CD8-positive, alpha-beta memory T cell (primary cell): ENCODE data around the gene CRIP2. TPM values are rescaled to one million over a fixed set of nuclear protein-coding genes. Genes with fewer than 3 reads are reported as not detected.

Source experiments
- CTCF ChIA-PET: fragments of 350-600 bp; sonication (Branson Sonifier 250); formaldehyde crosslinking; loops from one replicate; lab custom pipeline; 2021; ENCODE audit warnings: antibody characterized with exemption; lab: Charles Lee
- POLR2A ChIA-PET: fragments of 350-600 bp; sonication (Branson Sonifier 250); formaldehyde crosslinking; loops from one replicate; lab custom pipeline; 2021; ENCODE audit warnings: antibody characterized with exemption; lab: Charles Lee
- DNase-seq, 5 donors: peaks; one replicate each; pipeline versions ENCODE4 v3.0.0 to v3.0.0-alpha.2; 2020 to 2022; ENCODE audit warnings: mixed read lengths in 1 of 5
- H3K27ac ChIP-seq: one replicate; pipeline ENCODE4 v1.7.0; 2013; ENCODE audit warnings: low read depth, mild to moderate bottlenecking, low read length, moderate library complexity
- H3K27me3 ChIP-seq: 2 replicates; pipeline ENCODE4 v1.7.0; 2013; ENCODE audit warnings: low read length, mild to moderate bottlenecking; ENCODE audit not compliant: insufficient read depth, poor library complexity, severe bottlenecking
- H3K36me3 ChIP-seq: 2 replicates; pipeline ENCODE4 v1.7.0; 2013; ENCODE audit warnings: mild to moderate bottlenecking, low read length, moderate library complexity; ENCODE audit not compliant: insufficient read depth
- H3K4me1 ChIP-seq: 2 replicates; pipeline ENCODE4 v1.7.0; 2013; ENCODE audit warnings: mild to moderate bottlenecking, low read length, moderate library complexity; ENCODE audit not compliant: insufficient read depth
- H3K4me3 ChIP-seq: 2 replicates; pipeline ENCODE4 v1.7.0; 2013; ENCODE audit warnings: mild to moderate bottlenecking, low read length
- H3K9me3 ChIP-seq: 2 replicates; pipeline ENCODE4 v1.7.0; 2013; ENCODE audit warnings: mild to moderate bottlenecking, low read length
- H3K27ac Mint-ChIP-seq, 8 donors: one replicate each; pipeline ENCODE4 v1.8.0; 2020 to 2021; ENCODE audit warnings: mixed read lengths in 8 of 8, mild to moderate bottlenecking in 6 of 8, inconsistent platforms in 3 of 8, moderate library complexity in 3 of 8
- H3K27me3 Mint-ChIP-seq, 2 donors: one replicate each; pipeline ENCODE4 v1.8.0; 2020 to 2021; ENCODE audit warnings: mixed read lengths in 2 of 2, mild to moderate bottlenecking in 1 of 2, moderate library complexity in 1 of 2
- H3K36me3 Mint-ChIP-seq, 3 donors: one replicate each; pipeline ENCODE4 v1.8.0; 2020 to 2021; ENCODE audit warnings: mixed read lengths in 3 of 3, inconsistent platforms in 1 of 3, mild to moderate bottlenecking in 1 of 3
- H3K4me1 Mint-ChIP-seq, 3 donors: one replicate each; pipeline ENCODE4 v1.8.0; 2020 to 2021; ENCODE audit warnings: mixed read lengths in 3 of 3, inconsistent platforms in 1 of 3, mild to moderate bottlenecking in 1 of 3
- H3K4me3 Mint-ChIP-seq, 7 donors: one replicate each; pipeline ENCODE4 v1.8.0; 2020 to 2021; ENCODE audit warnings: mixed read lengths in 7 of 7, mild to moderate bottlenecking in 6 of 7, moderate library complexity in 4 of 7, inconsistent platforms in 2 of 7
- H3K9me3 Mint-ChIP-seq, 5 donors: one replicate each; pipeline ENCODE4 v1.8.0; 2020 to 2022; ENCODE audit warnings: mixed read lengths in 5 of 5, mild to moderate bottlenecking in 3 of 5, moderate library complexity in 2 of 5, inconsistent platforms in 1 of 5
- polyA plus RNA-seq: library from polyadenylated mRNA; unstranded; fragments of 300-500 nt; fragmentation: Illumina TruSeq; gene quantifications from one replicate; pipeline ENCODE4 v1.2.3, GENCODE V29; 2021
- total RNA-seq, 2 experiments: library from RNA; stranded (reverse); gene quantifications; one replicate each; pipeline ENCODE4 v1.2.3, GENCODE V29; 2021

CRIP2 gene
- total and polyA plus RNA-seq, 3 experiments from 2014 or later: 2.7 to 31.5 (median 4.5) TPM

DNA sequence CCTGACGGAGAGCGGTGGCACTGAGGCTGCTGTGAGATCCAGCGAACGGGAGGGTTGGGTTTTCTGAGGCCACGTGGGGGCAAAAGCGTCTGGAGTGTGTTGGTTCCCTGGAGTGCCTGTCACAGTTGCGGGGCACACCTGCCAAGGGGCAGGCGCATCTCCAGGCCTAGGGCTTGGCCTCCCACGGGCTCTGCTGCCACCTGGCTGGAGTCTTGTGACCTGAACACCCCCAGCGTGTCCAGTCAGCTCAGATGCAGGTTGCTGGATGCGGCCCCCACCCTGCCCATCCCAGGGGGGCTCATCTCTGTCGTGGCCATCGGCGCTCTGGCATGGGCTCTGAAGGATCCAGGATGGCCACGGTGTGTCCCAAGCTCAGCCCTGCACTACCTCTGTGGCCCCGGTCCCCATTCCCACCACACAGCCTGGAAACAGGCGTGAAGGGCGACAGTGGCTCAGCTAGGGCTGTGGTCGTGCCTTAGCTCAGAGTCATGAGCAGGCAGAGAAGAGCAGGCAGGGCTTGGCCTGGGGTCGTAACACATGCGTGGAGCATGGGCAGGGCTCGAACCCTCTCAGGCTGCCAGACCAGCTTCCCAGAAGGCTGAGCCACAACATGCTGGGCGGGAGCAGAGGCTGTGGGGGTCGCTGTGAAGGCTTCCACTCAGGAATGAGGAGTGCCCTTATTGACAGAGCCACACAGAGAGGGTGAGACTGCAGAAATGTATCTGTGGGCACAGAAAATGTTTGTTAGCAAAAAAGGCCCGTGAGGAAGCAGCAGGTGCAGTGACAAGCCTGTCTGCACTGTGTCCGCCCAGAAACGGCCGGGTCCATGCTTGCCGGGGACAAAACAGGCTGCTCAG is 23.5 kb upstream of the CRIP2 start:
- CTCF ChIA-PET: interaction anchor here (1.5 to 2.0 kb wide), 2 partner anchors 39 to 80 kb away, joined by 5 to 7 read pairs; no protein-coding TSS in a partner anchor
- Histone ChIP-seq H3K27me3 (no peaks in the 10 kb centered on the region), H3K36me3 (no peaks in the 10 kb centered on the region), H3K27ac (no peak overlapping the region), H3K4me3 (no peak overlapping the region), H3K9me3 (no peaks in the 10 kb centered on the region), H3K4me1 (no peaks in the 10 kb centered on the region)
- no peaks in the 10 kb centered on the region for H3K9me3 Mint-ChIP-seq
- no peaks in the 10 kb centered on the region for H3K27me3 Mint-ChIP-seq
- POLR2A ChIA-PET: no interaction called here
- no peak for DNase-seq
- H3K4me1 Mint-ChIP-seq: no peaks in the 10 kb centered on the region
- no peak overlapping the region for H3K27ac Mint-ChIP-seq
- H3K36me3 Mint-ChIP-seq: peaks cover 0 to 41% (median 7%) of the 10 kb centered on the region in 3 donors
- no peak overlapping the region for H3K4me3 Mint-ChIP-seq

DNA sequence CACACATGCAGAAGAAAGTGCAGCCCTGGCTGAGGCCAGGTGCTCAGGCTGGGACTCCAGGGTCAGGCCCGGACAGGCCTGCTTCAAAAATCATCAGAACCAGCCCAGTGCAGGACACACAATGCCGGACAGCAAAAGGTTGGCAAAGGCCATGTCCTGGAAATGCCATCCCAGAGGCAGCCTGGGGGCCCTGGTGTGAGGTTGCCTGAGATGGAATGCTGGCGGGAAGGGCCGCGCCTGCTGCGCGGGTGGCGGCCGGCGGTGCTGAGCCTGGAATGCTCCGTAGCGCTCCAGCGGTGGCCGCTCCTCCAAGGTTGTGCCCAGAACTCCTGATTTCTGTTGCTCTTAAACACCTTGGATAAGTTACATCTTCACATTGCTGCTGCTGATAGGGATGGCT is 21.7 kb upstream of the CRIP2 start:
- Mint-ChIP-seq H3K4me1 (no peaks in the 10 kb centered on the region), H3K4me3 (no peak overlapping the region), H3K36me3 (peaks cover 0 to 45% (median 7%) of the 10 kb centered on the region in 3 donors), H3K9me3 (no peaks in the 10 kb centered on the region), H3K27me3 (no peaks in the 10 kb centered on the region), H3K27ac (no peak overlapping the region)
- Histone ChIP-seq H3K9me3 (no peaks in the 10 kb centered on the region), H3K27me3 (no peaks in the 10 kb centered on the region), H3K4me3 (no peak overlapping the region), H3K36me3 (no peaks in the 10 kb centered on the region), H3K27ac (no peak overlapping the region), H3K4me1 (no peaks in the 10 kb centered on the region)
- DNase-seq: no peak
- ChIA-PET CTCF (interaction anchor here (0.9 to 2.0 kb wide), 4 partner anchors 18 to 82 kb away, joined by 3 to 5 read pairs (median 4); no protein-coding TSS in a partner anchor), POLR2A (interaction anchor here (1.2 kb wide), 1 partner anchor 37 kb away, joined by 3 read pairs; no protein-coding TSS in a partner anchor)

DNA sequence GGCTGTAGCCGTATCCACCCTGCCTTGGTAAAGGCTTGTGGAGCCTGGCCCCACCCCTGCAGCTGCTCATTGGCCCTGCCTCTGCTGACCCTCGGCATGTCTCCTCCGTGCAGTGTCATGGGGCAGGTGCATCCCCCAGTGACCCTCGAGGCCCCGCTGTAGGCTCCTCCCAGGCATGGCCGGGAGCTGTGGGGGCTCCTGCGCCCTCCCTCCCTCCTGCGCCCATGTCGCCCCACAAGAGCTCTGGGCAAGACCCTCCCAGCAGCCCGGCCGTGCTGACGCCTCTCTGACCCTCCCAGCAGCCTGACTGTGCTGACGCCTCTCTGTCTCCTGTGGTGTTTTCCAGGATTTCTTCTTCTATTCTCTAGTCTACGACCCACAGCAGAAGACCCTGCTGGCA is 20.8 kb upstream of the CRIP2 start:
- H3K36me3 Mint-ChIP-seq: peaks cover 0 to 45% (median 7%) of the 10 kb centered on the region in 3 donors
- H3K9me3 Mint-ChIP-seq: no peaks in the 10 kb centered on the region
- Histone ChIP-seq H3K27me3 (no peaks in the 10 kb centered on the region), H3K9me3 (no peaks in the 10 kb centered on the region), H3K4me1 (no peaks in the 10 kb centered on the region), H3K36me3 (no peaks in the 10 kb centered on the region), H3K4me3 (no peak overlapping the region), H3K27ac (no peak overlapping the region)
- ChIA-PET CTCF (interaction anchor here (0.6 kb wide), 1 partner anchor 50 kb away, joined by 3 read pairs; no protein-coding TSS in a partner anchor), POLR2A (interaction anchor here (1.2 kb wide), 1 partner anchor 36 kb away, joined by 3 read pairs; no protein-coding TSS in a partner anchor)
- no peaks in the 10 kb centered on the region for H3K4me1 Mint-ChIP-seq
- no peaks in the 10 kb centered on the region for H3K27me3 Mint-ChIP-seq
- H3K27ac Mint-ChIP-seq: peak overlapping the region in 1 of 8 donors; percentile 40
- no peak for DNase-seq
- H3K4me3 Mint-ChIP-seq: no peak overlapping the region

DNA sequence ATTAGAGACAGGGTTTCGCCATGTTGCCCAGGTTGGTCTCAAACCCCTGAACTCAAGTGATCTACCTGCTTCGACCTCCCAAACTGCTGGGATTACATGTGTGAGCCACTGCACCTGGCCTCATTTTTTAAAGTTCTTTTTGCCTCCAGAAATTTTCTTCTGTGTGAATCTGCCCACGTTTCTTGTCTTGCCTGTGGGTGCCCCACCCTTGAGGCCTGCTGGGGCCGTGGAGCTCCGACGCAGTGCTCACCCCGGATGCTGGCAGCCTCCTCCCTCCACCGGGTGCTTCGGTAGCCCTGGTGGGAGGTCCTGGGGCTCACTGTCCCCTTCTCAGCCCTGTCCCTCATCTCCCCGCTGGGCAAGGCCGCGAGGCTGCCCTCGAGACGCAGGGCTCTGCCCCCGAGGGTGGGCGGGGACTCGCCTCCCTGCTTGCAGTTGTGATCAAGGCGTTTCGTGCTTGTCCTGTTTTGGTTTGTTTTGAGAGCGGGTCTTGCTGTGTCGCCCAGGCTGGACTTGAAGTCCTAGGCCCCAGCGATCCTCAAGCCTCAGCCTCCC is 19.5 kb upstream of the CRIP2 start:
- POLR2A ChIA-PET: no interaction called here
- CTCF ChIA-PET: interaction anchor here (1.7 kb wide), 1 partner anchor 35 kb away, joined by 5 read pairs; no protein-coding TSS in a partner anchor
- Histone ChIP-seq H3K27ac (no peak overlapping the region), H3K27me3 (no peaks in the 10 kb centered on the region), H3K4me1 (no peaks in the 10 kb centered on the region), H3K4me3 (no peak overlapping the region), H3K9me3 (no peaks in the 10 kb centered on the region), H3K36me3 (no peaks in the 10 kb centered on the region)
- Mint-ChIP-seq H3K27me3 (no peaks in the 10 kb centered on the region), H3K4me3 (no peak overlapping the region), H3K36me3 (peaks cover 0 to 44% (median 7%) of the 10 kb centered on the region in 3 donors), H3K27ac (no peak overlapping the region), H3K9me3 (no peaks in the 10 kb centered on the region), H3K4me1 (no peaks in the 10 kb centered on the region)
- no peak for DNase-seq

DNA sequence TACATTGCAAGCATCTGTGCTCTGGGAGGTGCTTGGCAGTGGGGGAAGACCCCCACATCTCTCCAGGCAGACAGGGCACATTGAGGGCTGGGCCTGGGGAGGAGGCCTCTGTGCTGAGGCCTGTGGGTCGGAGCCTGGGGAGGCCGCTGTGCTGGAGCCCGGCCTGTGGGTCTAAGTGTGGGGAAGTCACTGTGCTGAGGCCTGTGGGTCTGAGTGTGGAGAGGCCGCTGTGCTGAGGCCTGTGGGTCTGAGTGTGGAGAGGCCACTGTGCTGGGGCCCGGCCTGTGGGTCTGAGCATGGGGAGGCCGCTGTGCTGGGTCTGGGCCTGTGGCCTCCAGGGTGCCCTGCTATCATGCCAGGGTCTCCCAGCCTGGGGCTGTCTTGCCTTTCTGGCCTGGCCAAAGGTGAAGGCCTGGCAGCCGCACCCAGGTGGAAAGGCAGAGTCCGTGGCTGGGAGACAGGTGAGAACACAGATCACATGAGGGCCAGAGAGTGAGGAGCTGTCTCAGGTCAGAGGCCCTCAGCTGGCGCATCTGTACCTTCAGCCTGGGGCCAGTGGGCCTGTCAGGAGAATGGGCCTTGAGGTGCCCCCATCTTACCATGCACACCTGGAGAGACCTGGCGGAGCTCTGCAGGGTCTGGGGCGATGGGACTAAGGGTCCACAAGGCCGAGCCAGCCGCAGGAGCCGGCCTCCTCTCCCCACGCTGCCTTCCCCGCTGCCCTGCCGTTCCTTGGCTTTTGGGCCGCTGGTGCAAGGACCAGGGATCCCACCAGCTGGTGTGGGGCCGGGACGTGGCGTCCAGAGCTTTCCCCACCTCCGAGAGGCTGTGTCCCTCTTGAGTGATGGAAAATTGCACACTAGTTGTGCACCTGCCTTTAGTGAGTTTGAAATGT is 18.6 kb upstream of the CRIP2 start:
- no peaks in the 10 kb centered on the region for H3K36me3 ChIP-seq
- no peaks in the 10 kb centered on the region for H3K4me1 ChIP-seq
- POLR2A ChIA-PET: no interaction called here
- H3K4me3 Mint-ChIP-seq: peak overlapping the region in 1 of 7 donors; percentile 2
- H3K4me3 ChIP-seq: no peak overlapping the region
- no peak overlapping the region for H3K27ac ChIP-seq
- H3K9me3 ChIP-seq: no peaks in the 10 kb centered on the region
- H3K27me3 Mint-ChIP-seq: no peaks in the 10 kb centered on the region
- CTCF ChIA-PET: interaction anchor here (1.7 kb wide), 1 partner anchor 34 kb away, joined by 5 read pairs; no protein-coding TSS in a partner anchor
- no peaks in the 10 kb centered on the region for H3K9me3 Mint-ChIP-seq
- DNase-seq: no peak
- no peaks in the 10 kb centered on the region for H3K4me1 Mint-ChIP-seq
- peak overlapping the region in 1 of 8 donors; percentile 68 for H3K27ac Mint-ChIP-seq
- H3K27me3 ChIP-seq: no peaks in the 10 kb centered on the region
- peaks cover 0 to 42% (median 7%) of the 10 kb centered on the region in 3 donors for H3K36me3 Mint-ChIP-seq

DNA sequence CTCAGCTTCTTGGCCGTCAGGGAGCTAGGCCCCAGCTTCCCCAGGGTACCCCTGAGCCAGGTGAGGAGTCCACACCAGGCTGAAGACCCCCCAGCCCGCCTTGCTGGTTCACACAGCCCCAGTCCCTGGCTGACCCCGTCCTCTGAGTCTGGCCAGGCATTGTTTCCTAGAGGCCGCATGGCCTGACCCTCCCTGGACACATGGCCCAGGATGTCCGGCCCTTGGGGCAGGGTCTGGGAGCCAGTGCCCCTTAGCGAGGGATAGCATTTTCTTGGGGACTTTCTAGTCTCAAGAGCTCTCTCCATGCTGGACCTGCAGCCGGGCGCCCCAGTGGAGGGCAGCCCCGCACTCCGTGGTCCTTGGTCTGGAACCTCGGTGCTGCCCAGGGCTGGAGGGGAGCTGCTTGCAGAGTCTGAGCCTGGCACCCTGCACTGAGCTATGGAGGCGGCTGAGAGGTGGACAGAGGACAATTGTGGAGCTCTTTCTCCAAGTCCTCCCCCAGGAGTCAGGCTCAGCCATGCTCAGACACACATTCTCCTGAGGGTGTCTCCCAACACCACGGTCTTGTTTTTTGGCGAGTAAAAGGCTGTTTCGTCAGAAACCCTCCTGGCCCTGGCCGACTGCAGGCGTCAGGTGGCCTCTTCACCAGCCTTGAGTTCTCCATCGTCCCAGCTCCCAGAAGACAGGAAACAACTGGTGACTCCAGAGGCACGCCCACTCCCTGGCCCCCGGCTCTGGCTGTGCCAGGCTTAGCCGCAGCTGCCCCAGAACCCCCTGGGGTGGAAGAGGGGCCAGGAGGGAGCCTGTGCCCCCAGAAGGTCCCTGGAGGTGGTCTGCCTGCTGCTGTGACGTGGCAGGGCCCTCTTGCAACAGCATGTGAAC is 17.6 kb upstream of the CRIP2 start:
- ChIA-PET POLR2A (no interaction called here), CTCF (interaction anchor here (1.0 to 1.2 kb wide), 3 partner anchors 9 to 32 kb away, joined by 3 to 4 read pairs (median 3); no protein-coding TSS in a partner anchor)
- no peaks in the 10 kb centered on the region for H3K27me3 ChIP-seq
- H3K4me1 ChIP-seq: no peaks in the 10 kb centered on the region
- no peaks in the 10 kb centered on the region for H3K36me3 ChIP-seq
- DNase-seq: no peak
- peaks cover 0 to 43% (median 7%) of the 10 kb centered on the region in 3 donors for H3K36me3 Mint-ChIP-seq
- no peaks in the 10 kb centered on the region for H3K9me3 Mint-ChIP-seq
- H3K4me1 Mint-ChIP-seq: no peaks in the 10 kb centered on the region
- no peaks in the 10 kb centered on the region for H3K27me3 Mint-ChIP-seq
- no peak overlapping the region for H3K27ac ChIP-seq
- no peak overlapping the region for H3K4me3 Mint-ChIP-seq
- no peaks in the 10 kb centered on the region for H3K9me3 ChIP-seq
- no peak overlapping the region for H3K4me3 ChIP-seq
- H3K27ac Mint-ChIP-seq: no peak overlapping the region

DNA sequence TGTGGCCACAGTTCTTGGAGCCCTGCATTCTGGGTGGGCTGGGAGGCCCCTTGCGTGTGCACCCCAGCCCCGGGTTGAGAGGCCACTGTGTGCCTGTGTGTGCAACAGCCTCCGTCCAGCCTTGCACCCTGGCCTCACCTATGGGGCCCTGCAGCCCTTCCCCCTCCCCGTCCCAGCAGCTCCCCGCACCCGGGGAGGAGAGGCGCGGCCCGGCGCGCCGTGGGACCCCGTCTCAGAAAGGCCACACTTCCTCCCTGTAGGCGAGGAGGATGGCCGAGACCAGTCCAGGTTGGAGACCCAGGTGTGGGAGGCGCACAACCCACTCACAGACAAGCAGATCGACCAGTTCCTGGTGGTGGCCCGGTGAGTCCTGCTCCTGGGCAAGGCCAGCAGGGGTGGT is 16.6 kb upstream of the CRIP2 start:
- H3K4me1 Mint-ChIP-seq: no peaks in the 10 kb centered on the region
- CTCF ChIA-PET: interaction anchor here (1.0 to 1.2 kb wide), 2 partner anchors 10 to 31 kb away, joined by 3 read pairs; no protein-coding TSS in a partner anchor

More for the DNA sequence above, 16.6 kb upstream of the CRIP2 start:
- no peaks in the 10 kb centered on the region for H3K27me3 Mint-ChIP-seq
- no peak for DNase-seq
- no peak overlapping the region for H3K27ac Mint-ChIP-seq
- no peaks in the 10 kb centered on the region for H3K27me3 ChIP-seq
- H3K27ac ChIP-seq: no peak overlapping the region
- no peaks in the 10 kb centered on the region for H3K9me3 Mint-ChIP-seq
- POLR2A ChIA-PET: no interaction called here
- no peaks in the 10 kb centered on the region for H3K9me3 ChIP-seq
- H3K36me3 ChIP-seq: no peaks in the 10 kb centered on the region
- peaks cover 0 to 41% (median 3%) of the 10 kb centered on the region in 3 donors for H3K36me3 Mint-ChIP-seq
- H3K4me3 Mint-ChIP-seq: no peak overlapping the region
- H3K4me1 ChIP-seq: no peaks in the 10 kb centered on the region
- no peak overlapping the region for H3K4me3 ChIP-seq
